NCI-H446 treated with DMSO at 0.1 percent for 48 hours (cell line): Measurements from ENCODE around the gene P2RY1.

Experiments used
- DNase-seq: peaks from one replicate; lab custom pipeline; 2025; lab: John Stamatoyannopoulos, UW

P2RY1 gene, protein sequence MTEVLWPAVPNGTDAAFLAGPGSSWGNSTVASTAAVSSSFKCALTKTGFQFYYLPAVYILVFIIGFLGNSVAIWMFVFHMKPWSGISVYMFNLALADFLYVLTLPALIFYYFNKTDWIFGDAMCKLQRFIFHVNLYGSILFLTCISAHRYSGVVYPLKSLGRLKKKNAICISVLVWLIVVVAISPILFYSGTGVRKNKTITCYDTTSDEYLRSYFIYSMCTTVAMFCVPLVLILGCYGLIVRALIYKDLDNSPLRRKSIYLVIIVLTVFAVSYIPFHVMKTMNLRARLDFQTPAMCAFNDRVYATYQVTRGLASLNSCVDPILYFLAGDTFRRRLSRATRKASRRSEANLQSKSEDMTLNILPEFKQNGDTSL

DNA sequence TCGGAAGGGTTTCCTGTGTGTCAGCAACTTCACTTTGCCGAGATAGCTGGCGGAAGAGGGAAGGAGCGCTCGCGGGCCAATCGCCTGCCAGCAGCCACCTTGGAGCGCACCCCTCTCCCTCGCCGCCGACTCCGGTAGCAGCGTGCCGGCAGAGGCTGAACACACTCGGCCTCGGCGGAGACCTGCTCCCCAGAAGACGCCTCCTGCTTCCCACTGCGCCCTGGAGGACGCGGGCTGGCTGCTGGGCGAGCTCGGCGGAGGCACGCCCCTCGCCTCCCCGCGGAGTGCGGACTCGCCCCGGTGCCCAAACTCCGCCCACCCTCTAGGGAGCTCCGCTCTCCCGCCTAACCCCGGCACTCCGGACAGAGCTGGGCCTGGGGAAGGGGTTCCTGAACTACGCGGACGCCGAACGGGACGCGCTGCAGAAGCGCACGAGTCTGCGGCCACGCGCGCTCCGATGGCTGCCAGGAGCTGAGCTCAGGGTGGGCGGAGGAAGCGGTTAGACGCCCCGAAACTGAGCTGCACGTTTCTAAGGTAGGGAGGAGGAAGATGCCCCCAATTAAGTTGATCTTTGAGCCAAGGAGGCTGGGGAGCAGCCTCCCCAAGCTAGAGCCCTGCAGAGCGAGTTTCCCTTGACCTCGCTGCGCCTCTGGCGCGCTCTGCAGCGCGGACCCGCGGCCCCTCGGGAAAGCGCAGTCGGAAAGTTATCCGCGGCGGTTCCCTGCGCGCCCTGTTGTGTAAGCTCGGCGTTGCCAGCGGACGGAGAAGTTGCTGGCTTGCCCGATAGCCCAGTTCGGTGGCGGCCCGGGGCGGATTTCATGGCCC is at the start of gene P2RY1:
Gene P2RY1 (plus strand): TSS at position 356 of the 825 bp plus-strand sequence. CDS start 652 bp downstream, outside the sequence.
- no peak for DNase-seq

DNA sequence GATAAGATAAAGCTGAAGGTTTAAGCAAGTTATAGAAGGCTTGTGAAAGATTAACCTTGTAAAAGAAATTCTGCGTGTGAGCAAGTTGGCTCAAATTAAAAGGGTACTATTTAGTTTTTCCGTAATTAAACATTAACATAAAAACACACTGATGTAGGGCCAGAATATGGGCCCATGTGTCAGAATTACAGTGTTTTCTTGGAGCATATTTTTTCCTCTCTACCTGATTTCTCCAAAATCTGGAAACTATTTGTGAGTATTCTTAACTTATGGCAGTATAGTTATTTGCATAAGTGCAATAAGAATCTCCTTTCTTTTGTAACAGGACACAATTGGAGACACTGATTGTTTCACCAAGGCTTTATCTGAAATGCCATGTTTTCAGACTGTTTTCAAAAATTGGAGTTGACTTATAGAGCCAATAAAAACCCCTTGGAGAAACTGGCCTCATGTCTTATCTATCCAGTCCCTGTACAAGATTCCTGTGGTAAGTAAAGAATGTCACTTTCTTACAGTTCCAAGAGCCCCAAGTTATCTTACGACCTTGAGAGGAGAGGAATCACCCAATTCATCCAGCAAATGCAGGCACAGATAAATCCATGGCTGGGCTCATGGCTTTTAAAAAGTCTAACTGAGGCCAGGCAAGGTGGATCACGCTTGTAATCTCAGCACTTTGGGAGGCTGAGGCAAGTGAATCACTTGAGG is 47.8 kb upstream of the P2RY1 start:
- no peak for DNase-seq

DNA sequence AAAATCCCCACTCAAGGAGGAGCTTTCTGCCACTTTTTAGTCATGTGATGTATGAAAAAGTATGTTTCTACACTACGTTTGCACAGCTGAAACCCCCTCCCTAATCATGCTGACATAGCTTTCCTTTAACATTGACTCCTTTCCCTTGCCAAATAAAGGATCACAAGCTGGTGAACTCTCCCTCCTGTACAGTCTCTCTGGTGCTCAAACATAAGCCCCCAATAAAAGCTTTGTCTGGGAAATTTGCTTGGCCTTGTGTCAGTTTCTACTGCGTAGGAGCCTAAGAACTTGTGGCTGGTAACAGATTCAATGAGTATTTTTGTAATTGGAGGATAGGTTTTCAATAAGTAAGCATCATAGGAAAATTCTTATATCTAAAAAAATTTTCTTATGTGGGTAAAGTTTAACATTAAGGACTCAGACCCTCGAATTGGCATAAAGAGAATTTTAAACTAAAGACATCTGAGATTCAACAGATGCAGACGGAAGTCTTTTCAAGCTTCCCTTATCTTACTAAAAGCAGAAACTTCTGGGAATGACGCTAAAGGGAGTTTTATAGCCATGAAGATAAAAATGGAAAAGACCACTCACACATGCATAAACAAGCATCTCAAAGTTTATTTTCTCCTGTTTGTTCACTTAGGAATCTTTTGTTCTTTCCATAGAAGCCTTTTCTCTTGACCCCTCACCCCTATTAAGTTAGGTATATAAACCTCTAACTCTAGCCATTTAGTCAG is 44.1 kb upstream of the P2RY1 start:
- no peak for DNase-seq

DNA sequence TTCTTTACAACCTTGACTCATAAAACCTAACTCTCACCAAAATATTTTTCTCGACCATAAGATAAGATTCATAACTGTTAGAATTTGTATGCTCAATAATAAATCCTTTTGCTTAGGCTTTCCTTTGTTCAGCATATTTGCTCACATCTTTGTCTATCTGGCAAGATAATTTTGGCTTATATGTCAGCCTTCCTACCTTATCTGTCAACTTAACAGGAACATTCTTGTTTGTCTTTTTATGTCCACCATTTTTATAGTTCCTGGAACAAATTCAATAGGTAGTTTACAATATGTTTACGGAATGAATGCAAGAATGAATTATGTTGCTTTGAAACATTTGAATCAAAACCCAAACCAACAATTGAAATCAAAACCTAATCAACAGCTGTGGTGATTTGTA is 41.0 kb upstream of the P2RY1 start:
- DNase-seq: no peak

DNA sequence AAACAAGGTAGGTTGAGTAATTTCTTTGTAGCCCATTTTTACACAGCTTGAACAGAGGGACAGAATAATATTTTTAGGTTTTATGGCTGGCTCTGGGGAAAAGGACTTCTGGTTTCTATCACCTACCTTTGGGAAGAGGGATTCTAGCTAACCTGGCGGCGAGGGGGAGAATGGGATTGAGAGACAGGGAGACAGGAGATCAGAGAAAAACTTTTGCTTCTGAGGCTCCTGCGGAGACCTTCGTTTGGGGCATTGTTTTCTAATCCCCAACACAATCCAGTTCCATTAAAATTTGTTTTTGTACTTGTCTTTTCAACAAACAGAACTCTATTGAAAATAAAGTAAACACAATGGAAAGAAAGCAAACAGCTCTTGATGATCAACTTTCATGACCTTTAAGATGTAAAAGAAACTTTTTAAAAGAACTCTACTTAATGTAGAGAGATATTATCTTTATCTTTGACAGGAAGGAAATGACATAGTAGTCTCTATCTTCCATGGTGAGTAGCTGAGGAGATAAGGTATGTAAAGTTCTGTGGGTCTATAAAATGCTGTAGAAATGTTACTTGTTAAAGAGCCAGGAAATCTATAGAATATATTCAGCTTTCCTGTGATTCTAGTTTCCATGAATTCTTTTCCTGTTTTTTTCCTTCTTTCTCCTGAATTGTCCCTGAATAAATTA is 37.0 kb upstream of the P2RY1 start:
- DNase-seq: no peak

DNA sequence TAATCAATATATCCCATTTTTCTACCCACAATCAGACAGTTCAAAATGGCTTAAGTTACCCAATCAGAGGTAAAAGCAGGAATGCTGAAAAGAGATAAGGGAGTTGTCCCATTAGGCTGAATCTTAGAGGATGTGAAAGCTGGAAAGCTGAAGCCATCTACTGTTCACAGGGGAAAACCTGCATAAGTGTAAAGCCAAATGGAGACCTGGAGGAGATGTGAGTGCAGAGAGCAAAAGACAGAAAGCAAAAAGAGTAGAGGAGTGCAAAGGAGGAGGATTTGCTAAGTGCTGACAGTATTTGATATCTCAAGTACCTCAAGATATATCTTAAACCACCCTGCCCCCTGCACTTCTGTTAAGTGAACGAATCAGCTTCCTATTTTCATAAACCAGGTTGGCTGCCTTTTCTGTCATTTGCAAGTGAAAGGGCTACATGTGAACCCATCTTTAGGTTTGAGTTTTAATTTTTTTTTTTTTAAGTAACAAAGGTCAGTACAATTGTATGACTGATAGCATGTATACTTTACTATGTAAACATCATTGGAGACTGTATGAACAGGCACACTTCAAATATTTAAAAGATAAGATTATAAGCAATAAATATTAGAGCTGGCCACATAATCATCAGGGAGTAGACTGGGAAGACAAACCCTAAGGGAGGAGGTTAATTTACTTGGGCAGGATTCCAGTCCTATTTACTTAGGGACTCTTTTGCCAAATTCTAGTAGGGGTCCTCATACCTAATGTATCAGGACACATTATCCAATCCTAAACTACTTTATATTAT is 22.8 kb upstream of the P2RY1 start:
- DNase-seq: no peak

DNA sequence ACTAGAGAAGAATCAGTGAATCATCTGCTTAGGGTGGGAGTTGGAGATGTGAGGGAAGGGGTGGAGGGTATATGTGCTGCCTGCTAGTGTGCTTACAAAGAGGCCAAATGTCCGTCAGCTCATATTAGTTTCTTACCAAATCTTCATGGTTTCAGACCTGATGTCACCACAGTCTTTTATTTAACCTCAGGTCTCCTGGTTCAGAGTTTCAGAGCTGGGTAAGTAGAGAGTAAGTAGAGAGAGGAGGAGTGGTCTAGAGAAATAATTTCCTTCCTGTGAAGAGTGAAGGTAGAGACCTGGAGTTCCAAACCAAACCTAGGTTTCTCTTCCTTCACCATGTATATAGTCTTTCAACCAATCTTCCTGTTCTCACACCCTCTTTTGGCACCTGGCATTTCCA is 17.5 kb upstream of the P2RY1 start:
- DNase-seq: no peak

DNA sequence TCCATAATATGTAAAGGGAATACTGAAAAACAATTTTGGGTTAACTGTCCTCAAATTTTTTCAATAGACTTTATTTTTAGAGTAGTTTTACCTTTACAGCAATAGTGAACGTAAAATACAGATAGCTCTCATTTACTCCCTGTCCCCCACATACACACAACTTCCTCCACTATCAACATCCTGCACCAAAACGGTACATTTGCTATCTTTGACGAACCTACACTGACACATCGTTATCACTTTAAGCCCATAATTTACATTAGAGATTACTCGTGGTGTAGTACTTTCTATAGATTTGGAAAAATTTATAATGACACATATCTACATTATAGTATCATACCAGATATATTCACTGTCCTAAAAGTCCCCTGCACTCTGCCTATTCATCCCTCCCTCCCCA is 16.9 kb upstream of the P2RY1 start:
- no peak for DNase-seq

DNA sequence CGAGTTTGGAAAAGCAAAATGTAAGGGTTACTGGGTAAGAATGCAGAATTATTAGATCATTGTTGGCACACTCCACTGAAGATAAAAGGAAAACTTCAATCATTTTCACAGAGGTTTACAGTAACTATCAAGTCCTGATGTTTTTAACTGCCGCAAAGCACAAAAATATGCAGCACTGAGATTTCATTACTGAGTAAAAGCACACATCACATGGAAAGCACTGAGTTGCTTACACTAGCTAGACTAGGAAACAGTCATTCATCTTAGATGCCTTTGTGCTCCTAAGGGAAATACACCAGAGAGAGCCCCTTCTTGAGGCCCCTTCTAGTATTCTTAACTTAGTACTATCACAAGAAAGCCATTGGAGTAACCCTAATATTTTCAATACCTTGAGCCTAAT is 11.8 kb upstream of the P2RY1 start:
- DNase-seq: no peak

DNA sequence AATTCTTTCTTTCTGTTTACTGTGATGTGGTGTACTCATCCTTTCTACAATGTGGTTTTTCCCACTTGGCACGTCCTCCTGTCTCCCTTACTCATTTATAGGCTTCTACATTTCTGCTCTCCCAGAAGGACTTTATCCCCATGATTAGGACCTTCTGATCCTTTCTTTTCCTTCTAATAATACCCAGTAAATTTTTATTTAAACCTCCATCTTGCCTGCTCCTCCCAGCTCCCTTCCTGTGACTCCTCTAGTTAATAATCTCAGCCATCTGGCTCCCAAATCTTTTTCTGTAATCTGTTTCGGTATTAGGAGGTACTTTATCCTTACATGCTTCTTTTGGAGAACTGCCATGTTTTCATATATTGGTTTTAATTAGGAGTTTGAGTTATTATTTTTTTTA is 11.2 kb upstream of the P2RY1 start:
- DNase-seq: no peak

DNA sequence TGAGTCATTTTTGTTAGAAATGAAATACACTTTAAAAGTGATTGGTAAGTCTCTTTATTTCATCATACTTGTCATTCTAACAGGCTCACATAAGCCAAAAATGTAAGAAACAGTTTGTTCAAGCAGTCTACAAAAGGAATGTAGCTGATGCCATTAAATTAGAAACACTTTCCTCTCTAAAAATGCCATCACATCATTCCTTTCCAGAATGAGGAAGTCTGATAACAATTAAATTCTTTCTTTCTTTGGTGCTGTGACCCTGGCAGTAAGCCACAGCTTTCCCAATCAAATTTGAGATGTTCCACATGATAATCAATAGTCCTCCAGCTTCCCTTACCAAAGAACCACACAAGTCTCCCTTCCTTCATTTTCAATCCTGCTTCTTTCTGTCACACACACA is 9.4 kb upstream of the P2RY1 start:
- DNase-seq: no peak

DNA sequence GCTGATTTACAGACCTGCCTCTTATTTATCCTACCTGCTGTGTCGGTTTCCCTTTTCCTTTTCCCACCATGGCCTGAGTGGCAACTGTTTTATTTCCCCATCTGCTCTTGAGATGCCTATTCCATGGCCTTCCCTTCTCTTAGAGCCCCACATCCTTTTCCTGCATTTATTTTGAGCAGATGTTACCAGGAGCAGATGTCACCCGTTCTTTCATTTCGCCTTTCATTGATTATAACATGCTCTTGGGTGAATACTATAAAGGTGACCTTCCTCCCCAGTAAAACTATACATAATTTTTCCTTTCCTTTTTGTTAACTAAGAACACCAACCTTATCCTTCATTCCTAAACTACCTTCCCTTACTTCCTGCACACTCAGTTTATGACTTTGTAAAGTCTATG is 8.5 kb upstream of the P2RY1 start:
- DNase-seq: no peak

DNA sequence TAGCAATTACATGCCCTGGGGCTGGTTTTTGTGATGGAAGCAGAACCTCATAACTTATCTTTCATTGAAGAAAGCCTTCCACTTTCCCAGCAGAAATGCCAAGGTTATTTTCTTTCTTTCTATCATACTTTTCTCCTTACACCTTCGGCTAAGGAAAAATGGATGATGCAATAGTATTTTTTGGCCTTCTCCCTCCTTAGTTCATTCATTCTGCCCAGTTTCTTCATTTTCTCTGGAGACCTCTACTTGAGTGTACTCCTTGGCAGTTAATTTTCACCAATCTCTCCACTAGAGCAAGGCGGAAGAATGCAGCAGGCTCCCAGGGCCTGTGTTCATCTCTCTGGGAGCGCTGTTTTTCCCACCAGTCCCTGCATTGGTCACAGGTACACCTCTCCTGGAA is 7.6 kb upstream of the P2RY1 start:
- DNase-seq: no peak

DNA sequence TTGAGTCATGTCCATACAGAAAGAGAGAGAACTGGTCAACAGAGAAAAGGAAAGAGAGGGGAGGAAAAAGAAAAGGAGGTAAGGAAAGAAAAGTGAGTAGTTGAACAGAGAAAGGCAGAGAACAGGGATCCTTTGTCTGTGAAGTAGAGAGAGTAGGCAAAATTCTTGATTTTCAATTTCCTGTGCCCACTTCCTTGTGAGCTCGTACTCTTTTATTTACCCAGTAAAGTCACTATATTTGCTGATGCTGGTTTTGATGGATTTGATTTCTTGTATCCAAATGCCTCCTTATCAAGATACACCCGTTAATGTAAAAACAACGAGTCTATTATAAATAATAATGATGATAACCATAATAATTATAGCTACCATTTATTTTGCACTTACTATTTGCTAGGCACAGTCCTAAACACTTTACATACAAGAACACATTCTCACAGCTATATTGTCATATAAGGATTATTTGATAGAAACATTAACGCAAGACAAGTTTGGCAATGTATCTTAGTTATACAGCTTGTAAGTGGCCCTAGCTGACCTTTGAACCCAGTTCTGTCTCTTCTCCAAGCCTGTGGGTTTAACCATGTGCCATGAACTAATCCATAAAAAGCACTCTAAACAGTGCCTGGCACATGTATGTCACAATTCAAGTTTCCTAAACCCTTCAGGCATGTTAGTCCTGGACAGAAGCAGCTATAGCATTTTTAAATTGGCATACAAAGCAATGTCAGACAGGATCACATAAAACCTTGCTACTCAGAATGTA is 6.7 kb upstream of the P2RY1 start:
- DNase-seq: no peak

DNA sequence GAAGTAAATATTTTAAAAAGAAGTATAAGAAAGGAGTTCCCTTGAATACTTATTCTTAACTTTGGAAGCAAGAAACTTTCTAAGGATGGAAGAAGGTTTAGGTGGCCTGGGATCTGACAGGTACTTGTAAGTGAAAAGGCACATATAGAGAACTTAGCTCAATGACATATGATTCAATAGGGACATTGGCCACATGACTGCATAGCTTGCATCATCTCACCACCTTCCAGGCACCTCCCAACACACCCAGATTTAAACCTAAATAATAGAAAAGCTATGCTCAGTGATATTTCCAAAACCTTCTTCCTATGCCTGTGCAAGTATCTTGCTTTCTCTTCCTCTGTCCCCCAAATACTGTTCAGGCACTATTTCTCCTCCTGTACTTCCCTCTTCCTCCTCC is 4.7 kb upstream of the P2RY1 start:
- no peak for DNase-seq

DNA sequence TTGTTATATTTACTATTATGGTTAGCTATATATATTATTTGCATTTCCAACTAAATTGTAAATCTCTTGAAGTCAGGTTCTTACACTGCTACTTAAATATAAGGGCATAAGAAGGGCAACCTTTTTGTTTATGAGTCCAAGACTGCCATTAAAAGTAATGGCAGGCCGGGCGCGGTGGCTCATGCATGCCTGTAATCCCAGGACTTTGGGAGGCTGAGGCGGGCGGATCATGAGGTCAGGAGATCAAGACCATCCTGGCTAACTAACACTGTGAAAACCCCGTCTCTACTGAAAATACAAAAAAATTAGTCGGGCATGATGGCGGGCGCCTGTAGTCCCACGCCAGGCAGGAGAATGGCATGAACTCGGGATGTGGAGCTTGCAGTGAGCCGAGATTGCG is 2.9 kb upstream of the P2RY1 start:
- no peak for DNase-seq

DNA sequence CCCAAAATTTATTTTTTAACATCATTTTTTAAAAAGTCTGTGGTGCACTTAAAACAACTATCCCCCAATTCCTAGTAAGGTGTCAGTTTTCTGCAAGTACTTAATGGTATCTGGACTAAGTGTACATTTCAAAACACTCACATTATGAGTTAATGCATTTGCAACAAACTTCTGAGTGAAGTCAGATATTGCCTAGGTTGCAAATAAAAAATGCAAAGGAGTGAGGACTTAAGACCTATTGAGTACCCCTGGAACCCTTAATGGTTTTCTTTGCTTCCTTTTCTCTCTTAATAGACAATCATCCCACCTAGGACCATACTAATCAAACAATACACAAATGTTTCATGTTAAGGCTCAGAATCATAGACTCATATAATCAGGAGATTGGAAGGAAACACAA is 1.8 kb upstream of the P2RY1 start:
- no peak for DNase-seq

DNA sequence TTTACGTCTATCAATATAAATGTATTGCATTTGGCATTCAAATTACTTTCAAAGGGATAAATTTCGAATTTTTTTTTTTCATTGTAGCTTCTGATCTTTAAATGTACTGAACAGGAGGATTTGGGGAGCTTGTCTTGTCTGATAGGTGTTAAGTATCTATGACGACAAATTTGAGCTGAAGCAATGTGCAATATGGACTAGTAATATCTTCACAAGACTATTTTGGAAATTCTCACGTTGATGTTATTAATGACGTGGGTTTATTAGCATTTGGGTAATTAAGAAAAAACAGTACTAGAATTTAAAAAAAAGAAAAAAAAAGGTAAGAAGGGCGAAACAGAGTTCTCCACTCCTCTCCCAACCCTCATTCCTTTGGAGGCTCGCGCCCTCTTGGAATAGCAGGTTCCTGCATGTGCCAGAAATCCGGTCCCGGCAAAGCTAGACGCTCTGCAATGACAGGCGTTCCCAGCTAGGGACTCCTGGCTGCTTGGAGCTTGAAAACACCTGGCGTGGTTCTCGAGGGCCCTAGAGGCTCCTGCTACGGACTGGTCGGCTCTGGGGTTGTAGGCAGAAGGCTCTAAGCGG is 648 bp upstream of the P2RY1 start:
- no peak for DNase-seq

DNA sequence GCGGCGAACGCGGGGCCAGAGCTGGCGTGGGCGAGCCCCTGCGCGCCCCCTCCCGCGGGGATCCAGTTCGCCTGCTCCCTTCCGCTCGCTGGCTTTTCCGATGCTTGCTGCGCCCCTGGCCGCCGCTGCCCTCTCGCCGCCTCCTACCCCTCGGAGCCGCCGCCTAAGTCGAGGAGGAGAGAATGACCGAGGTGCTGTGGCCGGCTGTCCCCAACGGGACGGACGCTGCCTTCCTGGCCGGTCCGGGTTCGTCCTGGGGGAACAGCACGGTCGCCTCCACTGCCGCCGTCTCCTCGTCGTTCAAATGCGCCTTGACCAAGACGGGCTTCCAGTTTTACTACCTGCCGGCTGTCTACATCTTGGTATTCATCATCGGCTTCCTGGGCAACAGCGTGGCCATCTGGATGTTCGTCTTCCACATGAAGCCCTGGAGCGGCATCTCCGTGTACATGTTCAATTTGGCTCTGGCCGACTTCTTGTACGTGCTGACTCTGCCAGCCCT is 721 bp downstream of the P2RY1 start:
- no peak for DNase-seq
